Measurements from ENCODE around the gene HLA-C. TPM values are rescaled to one million over a fixed set of nuclear protein-coding genes. Genes with fewer than 3 reads are reported as not detected.

HLA-C gene
- polyA plus RNA-seq, 1 of the 3 experiments (the other 2 are of a cell fraction), result 434 TPM

DNA sequence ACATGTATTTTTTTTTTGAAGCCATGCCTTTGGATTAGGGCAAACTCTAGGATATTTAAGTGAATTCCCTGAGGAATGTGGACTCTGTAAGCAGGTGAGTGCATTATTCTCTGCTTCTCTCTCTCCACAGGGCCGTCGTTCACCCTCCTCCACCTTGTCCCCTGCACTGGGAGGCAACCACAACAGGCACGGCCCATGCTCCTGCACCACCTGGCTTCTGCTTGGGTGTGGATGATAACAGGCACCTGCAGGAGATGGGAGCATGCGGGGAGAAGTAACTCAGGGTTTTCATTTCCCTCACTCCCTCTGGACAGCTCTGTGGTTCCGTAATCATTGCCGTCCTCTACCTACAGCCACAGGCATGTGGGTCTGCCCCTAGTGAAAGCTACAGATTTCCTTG is 43.4 kb downstream of the HLA-C start (continued):
- TF ChIP-seq SIN3A (IDR thresholded peaks at IDR 0.05; ENCODE audit: borderline replicate concordance, low read depth, low read length) (no peak), SMC3 (IDR thresholded peaks at IDR 0.05; ENCODE audit: low read depth, low read length) (no peak), TAF1 (IDR thresholded peaks at IDR 0.05; ENCODE audit: borderline replicate concordance, low read depth, low read length) (no peak), MEF2A (IDR thresholded peaks at IDR 0.05; ENCODE audit: borderline replicate concordance, low read depth) (no peak)

DNA sequence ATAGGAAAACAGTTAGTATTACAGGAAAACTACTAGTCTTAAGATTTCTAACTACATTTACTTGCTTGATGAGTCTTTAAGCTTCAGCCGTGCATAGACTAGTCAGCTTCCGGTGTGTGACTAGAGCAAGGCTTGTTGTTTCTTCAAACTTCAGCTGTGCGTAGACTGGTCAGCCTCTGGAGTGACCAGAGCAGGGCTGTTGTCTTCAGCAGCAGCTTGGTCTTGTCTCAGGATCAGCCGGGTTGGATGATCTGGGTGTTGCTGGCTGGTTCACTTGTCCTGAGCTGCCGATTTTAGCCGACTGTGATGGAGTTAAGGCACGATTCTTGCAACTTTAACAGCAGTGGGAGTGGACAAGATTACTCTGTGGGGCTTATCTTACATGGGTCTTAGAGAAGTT is 44.7 kb downstream of the HLA-C start:
- H3K27me3 ChIP-seq (ENCODE audit: insufficient read depth), result peaks cover 67% of the 10 kb centered on the region
- no peaks in the 10 kb centered on the region for H3K4me1 ChIP-seq (ENCODE audit: control insufficient read depth in 1 of 2, insufficient read depth in 2 of 2, low read depth in 1 of 2, low read length in 1 of 2)
- H3K36me3 ChIP-seq (replicated peaks in 1 of 2; ENCODE audit: control insufficient read depth in 1 of 2, insufficient read depth in 2 of 2, low read length in 1 of 2), result no peaks in the 10 kb centered on the region
- H3K4me2 ChIP-seq, result no peak overlapping the region
- ChIA-PET POLR2A (no interaction called here), CTCF (interaction anchor here (0.6 to 1.6 kb wide), 2 partner anchors 139 to 165 kb away, joined by 3 to 8 read pairs; no protein-coding TSS in a partner anchor)
- H3K4me3 ChIP-seq (ENCODE audit: low read depth in 2 of 2, low read length in 1 of 2), result no peak overlapping the region
- 19% methylated on average over 7 of the region's 7 CpGs for WGBS (ENCODE audit: low lambda C conversion rate)
- H3K79me2 ChIP-seq (ENCODE audit: insufficient read depth), result no peaks in the 10 kb centered on the region
- no peaks in the 10 kb centered on the region for H3K9me3 ChIP-seq
- no peak overlapping the region for H3K9ac ChIP-seq
- no peaks in the 10 kb centered on the region for H3K9me2 ChIP-seq
- H3K27ac ChIP-seq (ENCODE audit: low read depth in 2 of 2, low read length in 1 of 2), result no peak overlapping the region
- H3F3A ChIP-seq (replicated peaks; ENCODE audit: insufficient read depth), result no peaks in the 10 kb centered on the region
- TF ChIP-seq, protein P1, sequence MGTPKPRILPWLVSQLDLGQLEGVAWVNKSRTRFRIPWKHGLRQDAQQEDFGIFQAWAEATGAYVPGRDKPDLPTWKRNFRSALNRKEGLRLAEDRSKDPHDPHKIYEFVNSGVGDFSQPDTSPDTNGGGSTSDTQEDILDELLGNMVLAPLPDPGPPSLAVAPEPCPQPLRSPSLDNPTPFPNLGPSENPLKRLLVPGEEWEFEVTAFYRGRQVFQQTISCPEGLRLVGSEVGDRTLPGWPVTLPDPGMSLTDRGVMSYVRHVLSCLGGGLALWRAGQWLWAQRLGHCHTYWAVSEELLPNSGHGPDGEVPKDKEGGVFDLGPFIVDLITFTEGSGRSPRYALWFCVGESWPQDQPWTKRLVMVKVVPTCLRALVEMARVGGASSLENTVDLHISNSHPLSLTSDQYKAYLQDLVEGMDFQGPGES (IDR thresholded peaks at IDR 0.05; ENCODE audit: low read depth, low read length), result no peak
- TF ChIP-seq FOSL2 (IDR thresholded peaks at IDR 0.05; ENCODE audit: borderline replicate concordance, low read depth) (no peak), NRF1 (IDR thresholded peaks at IDR 0.05; ENCODE audit: low read depth, low read length) (no peak), POLR2AphosphoS5 (IDR thresholded peaks at IDR 0.05; ENCODE audit: low read depth, low read length) (no peak), RFX5 (IDR thresholded peaks at IDR 0.05; ENCODE audit: low read length) (no peak), SIN3A (IDR thresholded peaks at IDR 0.05; ENCODE audit: borderline replicate concordance, low read depth, low read length) (no peak), CHD2 (IDR thresholded peaks at IDR 0.05; ENCODE audit: low read length, partially characterized antibody) (no peak), TCF12 (IDR thresholded peaks at IDR 0.05) (no peak), SMC3 (IDR thresholded peaks at IDR 0.05; ENCODE audit: low read depth, low read length) (no peak), TEAD4 (IDR thresholded peaks at IDR 0.05; ENCODE audit: borderline replicate concordance, insufficient read depth) (no peak), MEF2A (IDR thresholded peaks at IDR 0.05; ENCODE audit: borderline replicate concordance, low read depth) (no peak), TAF1 (IDR thresholded peaks at IDR 0.05; ENCODE audit: borderline replicate concordance, low read depth, low read length) (no peak), JUND (IDR thresholded peaks at IDR 0.05) (no peak), GABPA (IDR thresholded peaks at IDR 0.05; ENCODE audit: low read depth) (no peak)
- TF ChIP-seq, protein P2, sequence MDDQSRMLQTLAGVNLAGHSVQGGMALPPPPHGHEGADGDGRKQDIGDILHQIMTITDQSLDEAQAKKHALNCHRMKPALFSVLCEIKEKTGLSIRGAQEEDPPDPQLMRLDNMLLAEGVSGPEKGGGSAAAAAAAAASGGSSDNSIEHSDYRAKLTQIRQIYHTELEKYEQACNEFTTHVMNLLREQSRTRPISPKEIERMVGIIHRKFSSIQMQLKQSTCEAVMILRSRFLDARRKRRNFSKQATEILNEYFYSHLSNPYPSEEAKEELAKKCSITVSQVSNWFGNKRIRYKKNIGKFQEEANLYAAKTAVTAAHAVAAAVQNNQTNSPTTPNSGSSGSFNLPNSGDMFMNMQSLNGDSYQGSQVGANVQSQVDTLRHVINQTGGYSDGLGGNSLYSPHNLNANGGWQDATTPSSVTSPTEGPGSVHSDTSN (IDR thresholded peaks at IDR 0.05), result no peak
- TF ChIP-seq, protein P3, sequence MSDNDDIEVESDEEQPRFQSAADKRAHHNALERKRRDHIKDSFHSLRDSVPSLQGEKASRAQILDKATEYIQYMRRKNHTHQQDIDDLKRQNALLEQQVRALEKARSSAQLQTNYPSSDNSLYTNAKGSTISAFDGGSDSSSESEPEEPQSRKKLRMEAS (IDR thresholded peaks at IDR 0.05; ENCODE audit: low read depth), result no peak
- TF ChIP-seq, protein P4, sequence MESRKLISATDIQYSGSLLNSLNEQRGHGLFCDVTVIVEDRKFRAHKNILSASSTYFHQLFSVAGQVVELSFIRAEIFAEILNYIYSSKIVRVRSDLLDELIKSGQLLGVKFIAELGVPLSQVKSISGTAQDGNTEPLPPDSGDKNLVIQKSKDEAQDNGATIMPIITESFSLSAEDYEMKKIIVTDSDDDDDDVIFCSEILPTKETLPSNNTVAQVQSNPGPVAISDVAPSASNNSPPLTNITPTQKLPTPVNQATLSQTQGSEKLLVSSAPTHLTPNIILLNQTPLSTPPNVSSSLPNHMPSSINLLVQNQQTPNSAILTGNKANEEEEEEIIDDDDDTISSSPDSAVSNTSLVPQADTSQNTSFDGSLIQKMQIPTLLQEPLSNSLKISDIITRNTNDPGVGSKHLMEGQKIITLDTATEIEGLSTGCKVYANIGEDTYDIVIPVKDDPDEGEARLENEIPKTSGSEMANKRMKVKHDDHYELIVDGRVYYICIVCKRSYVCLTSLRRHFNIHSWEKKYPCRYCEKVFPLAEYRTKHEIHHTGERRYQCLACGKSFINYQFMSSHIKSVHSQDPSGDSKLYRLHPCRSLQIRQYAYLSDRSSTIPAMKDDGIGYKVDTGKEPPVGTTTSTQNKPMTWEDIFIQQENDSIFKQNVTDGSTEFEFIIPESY (IDR thresholded peaks at IDR 0.05; ENCODE audit: borderline replicate concordance, low read depth), result no peak
- TF ChIP-seq, protein P5, sequence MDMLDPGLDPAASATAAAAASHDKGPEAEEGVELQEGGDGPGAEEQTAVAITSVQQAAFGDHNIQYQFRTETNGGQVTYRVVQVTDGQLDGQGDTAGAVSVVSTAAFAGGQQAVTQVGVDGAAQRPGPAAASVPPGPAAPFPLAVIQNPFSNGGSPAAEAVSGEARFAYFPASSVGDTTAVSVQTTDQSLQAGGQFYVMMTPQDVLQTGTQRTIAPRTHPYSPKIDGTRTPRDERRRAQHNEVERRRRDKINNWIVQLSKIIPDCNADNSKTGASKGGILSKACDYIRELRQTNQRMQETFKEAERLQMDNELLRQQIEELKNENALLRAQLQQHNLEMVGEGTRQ (IDR thresholded peaks at IDR 0.05; ENCODE audit: borderline replicate concordance, low read depth, low read length), result no peak
- TF ChIP-seq, protein P6, sequence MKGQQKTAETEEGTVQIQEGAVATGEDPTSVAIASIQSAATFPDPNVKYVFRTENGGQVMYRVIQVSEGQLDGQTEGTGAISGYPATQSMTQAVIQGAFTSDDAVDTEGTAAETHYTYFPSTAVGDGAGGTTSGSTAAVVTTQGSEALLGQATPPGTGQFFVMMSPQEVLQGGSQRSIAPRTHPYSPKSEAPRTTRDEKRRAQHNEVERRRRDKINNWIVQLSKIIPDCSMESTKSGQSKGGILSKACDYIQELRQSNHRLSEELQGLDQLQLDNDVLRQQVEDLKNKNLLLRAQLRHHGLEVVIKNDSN (IDR thresholded peaks at IDR 0.05; ENCODE audit: borderline replicate concordance, low read depth), result no peak
- no peak overlapping the region for H2AFZ ChIP-seq (ENCODE audit: low read depth)
- H4K20me1 ChIP-seq (ENCODE audit: insufficient read depth), result no peaks in the 10 kb centered on the region
- DNase-seq, result no peak

Measured in SK-N-SH (cell line).